ENCODE measurements around the gene SRSF4. TPM values are rescaled to one million over a fixed set of nuclear protein-coding genes. Genes with fewer than 3 reads are reported as not detected.

Gene SRSF4
- total and polyA plus RNA-seq, 2 donors (not counting 3 experiments of a cell fraction or from before 2014, with no cell fraction given), result 45.6 to 108 TPM

DNA sequence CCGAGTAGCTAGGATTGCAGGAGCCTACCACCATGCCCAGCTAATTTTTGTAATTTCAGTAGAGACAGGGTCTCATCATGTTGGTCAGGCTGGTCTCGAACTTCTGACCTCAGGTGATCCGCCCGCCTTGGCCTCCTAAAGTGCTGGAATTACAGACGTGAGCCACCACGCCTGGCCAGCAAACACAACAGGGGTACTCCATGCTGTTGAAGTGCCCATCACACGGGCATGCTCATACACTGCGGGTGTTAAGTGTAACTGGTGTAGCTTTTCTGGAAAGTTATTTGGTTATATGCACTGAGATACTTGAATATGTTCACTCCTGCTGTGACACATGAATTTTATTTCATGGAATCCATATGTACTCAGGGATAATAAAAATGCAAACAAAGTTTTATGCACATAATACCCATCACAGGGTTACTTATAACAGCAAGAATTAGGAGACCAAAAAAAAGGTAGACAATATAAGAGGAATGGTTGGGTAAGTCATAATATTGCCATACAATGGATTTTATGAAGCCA, 9.2 kb downstream of the SRSF4 start:
- BruUV-seq (replicated peaks), result no TSS peak
- FAIRE-seq, result no peak
- Histone ChIP-seq H3K27me3 (ENCODE audit: control insufficient read depth in 2 of 2, insufficient read depth in 2 of 2, low read length in 2 of 2) (no peaks in the 10 kb centered on the region), H3K9ac (replicated peaks; ENCODE audit: extremely low read depth, insufficient read depth, low read length) (no peak overlapping the region), H3K36me3 (ENCODE audit: control insufficient read depth in 2 of 2, extremely low read depth in 1 of 2, insufficient read depth in 2 of 2, low read length in 2 of 2) (peaks cover 2 to 5% of the 10 kb centered on the region in 2 experiments), H3K4me2 (ENCODE audit: insufficient read depth, low read length) (no peak overlapping the region), H3K4me1 (ENCODE audit: control insufficient read depth, extremely low read depth, insufficient read depth, low read length) (peaks cover 4% of the 10 kb centered on the region), H4K20me1 (replicated peaks; ENCODE audit: control insufficient read depth, extremely low read depth, insufficient read depth, low read length) (peaks cover 19% of the 10 kb centered on the region), H3K27ac (ENCODE audit: insufficient read depth, low read depth, low read length) (no peak overlapping the region), H3K9me3 (replicated peaks; ENCODE audit: control insufficient read depth, insufficient read depth, low read length) (no peaks in the 10 kb centered on the region), H2AFZ (ENCODE audit: low read depth, low read length) (no peak overlapping the region), H3K9me1 (replicated peaks; ENCODE audit: control insufficient read depth, extremely low read depth, insufficient read depth, low read length) (no peaks in the 10 kb centered on the region), H3K79me2 (ENCODE audit: control insufficient read depth, insufficient read depth, low read length) (peaks cover 97% of the 10 kb centered on the region), H3K4me3 (replicated peaks in 1 of 3; ENCODE audit: insufficient read depth in 1 of 3, low read depth in 1 of 3, low read length in 3 of 3) (no peak overlapping the region)
- no peak for TF ChIP-seq JUN (IDR thresholded peaks at IDR 0.05; ENCODE audit: borderline replicate concordance, insufficient read depth, insufficient read length, low read depth)
- no peak for DNase-seq (ENCODE audit: low read depth, low spot score)
- intact Hi-C loops (cut with micrococcal nuclease), result no loop called here
- dilution Hi-C loops (cut with MboI; ENCODE audit: extremely low pct_ligation_motif_present, low sequenced_read_pairs), result no loop called here
- POLR2A ChIA-PET, result interaction anchor here (1.4 kb wide), 1 partner anchor 10 kb away, joined by 3 read pairs; no protein-coding TSS in a partner anchor
- CTCF ChIA-PET, result no interaction called here

DNA sequence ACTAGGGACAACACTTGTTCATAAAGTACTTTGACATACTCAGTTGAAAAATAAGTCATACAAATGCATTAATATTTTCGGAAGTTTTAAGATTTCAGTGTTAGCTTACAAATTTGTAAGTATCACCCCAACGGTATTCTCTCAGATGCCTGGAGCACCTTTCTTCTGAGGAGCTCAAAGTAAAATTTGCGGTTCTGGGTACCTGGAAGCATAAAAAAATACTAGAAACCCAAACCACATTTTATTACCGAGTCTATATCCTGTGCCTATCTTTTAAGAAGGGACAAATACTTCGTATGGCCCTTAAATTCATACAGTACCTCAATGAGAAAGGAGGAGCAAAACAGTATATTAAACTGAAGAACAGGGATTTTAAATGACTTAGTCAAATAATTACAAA, 10.2 kb downstream of the SRSF4 start:
- H3K9me3 ChIP-seq (replicated peaks; ENCODE audit: control insufficient read depth, insufficient read depth, low read length), result no peaks in the 10 kb centered on the region
- H3K27ac ChIP-seq (ENCODE audit: insufficient read depth, low read depth, low read length), result no peak overlapping the region
- no peak overlapping the region for H2AFZ ChIP-seq (ENCODE audit: low read depth, low read length)
- intact Hi-C loops (cut with micrococcal nuclease), result no loop called here
- H3K27me3 ChIP-seq (ENCODE audit: control insufficient read depth in 2 of 2, insufficient read depth in 2 of 2, low read length in 2 of 2), result no peaks in the 10 kb centered on the region
- no peak for FAIRE-seq
- H3K9me1 ChIP-seq (replicated peaks; ENCODE audit: control insufficient read depth, extremely low read depth, insufficient read depth, low read length), result no peaks in the 10 kb centered on the region
- no TSS peak for BruUV-seq (replicated peaks)
- TF ChIP-seq POLR2A (IDR thresholded peaks at IDR 0.05; ENCODE audit: low read depth, low read length) (no peak), GATA2 (IDR thresholded peaks at IDR 0.05; ENCODE audit: insufficient read depth, insufficient read length, low read depth, low read length) (no peak), POLR2AphosphoS5 (IDR thresholded peaks at IDR 0.05; ENCODE audit: insufficient read depth, low read depth, low read length) (no peak), MYC (IDR thresholded peaks at IDR 0.05; ENCODE audit: low read depth, low read length) (no peak), FOS (IDR thresholded peaks at IDR 0.05; ENCODE audit: borderline replicate concordance, insufficient read depth, low read length) (no peak), JUN (IDR thresholded peaks at IDR 0.05; ENCODE audit: borderline replicate concordance, insufficient read depth, insufficient read length, low read depth) (no peak), EZH2 (IDR thresholded peaks at IDR 0.05; ENCODE audit: borderline replicate concordance, low read depth, low read length, severe bottlenecking) (no peak)
- TF ChIP-seq, protein P1, sequence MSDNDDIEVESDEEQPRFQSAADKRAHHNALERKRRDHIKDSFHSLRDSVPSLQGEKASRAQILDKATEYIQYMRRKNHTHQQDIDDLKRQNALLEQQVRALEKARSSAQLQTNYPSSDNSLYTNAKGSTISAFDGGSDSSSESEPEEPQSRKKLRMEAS (IDR thresholded peaks at IDR 0.05; ENCODE audit: insufficient read depth, insufficient read length), result no peak
- TF ChIP-seq, protein P2, sequence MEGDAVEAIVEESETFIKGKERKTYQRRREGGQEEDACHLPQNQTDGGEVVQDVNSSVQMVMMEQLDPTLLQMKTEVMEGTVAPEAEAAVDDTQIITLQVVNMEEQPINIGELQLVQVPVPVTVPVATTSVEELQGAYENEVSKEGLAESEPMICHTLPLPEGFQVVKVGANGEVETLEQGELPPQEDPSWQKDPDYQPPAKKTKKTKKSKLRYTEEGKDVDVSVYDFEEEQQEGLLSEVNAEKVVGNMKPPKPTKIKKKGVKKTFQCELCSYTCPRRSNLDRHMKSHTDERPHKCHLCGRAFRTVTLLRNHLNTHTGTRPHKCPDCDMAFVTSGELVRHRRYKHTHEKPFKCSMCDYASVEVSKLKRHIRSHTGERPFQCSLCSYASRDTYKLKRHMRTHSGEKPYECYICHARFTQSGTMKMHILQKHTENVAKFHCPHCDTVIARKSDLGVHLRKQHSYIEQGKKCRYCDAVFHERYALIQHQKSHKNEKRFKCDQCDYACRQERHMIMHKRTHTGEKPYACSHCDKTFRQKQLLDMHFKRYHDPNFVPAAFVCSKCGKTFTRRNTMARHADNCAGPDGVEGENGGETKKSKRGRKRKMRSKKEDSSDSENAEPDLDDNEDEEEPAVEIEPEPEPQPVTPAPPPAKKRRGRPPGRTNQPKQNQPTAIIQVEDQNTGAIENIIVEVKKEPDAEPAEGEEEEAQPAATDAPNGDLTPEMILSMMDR (IDR thresholded peaks at IDR 0.05; ENCODE audit: extremely low read depth in 1 of 2, insufficient read depth in 1 of 2, low read depth in 1 of 2, low read length in 2 of 2), result no peak
- peaks cover 97% of the 10 kb centered on the region for H3K79me2 ChIP-seq (ENCODE audit: control insufficient read depth, insufficient read depth, low read length)
- CTCF ChIA-PET, result interaction anchor here (1.5 kb wide), 1 partner anchor 31 kb away, joined by 5 read pairs; no protein-coding TSS in a partner anchor
- dilution Hi-C loops (cut with MboI; ENCODE audit: extremely low pct_ligation_motif_present, low sequenced_read_pairs), result no loop called here
- POLR2A ChIA-PET, result no interaction called here
- DNase-seq (ENCODE audit: low read depth, low spot score), result no peak
- peaks cover 17% of the 10 kb centered on the region for H4K20me1 ChIP-seq (replicated peaks; ENCODE audit: control insufficient read depth, extremely low read depth, insufficient read depth, low read length)
- peaks cover 2 to 7% of the 10 kb centered on the region in 2 experiments for H3K36me3 ChIP-seq (ENCODE audit: control insufficient read depth in 2 of 2, extremely low read depth in 1 of 2, insufficient read depth in 2 of 2, low read length in 2 of 2)
- H3K4me2 ChIP-seq (ENCODE audit: insufficient read depth, low read length), result no peak overlapping the region
- no peak overlapping the region for H3K4me3 ChIP-seq (replicated peaks in 1 of 3; ENCODE audit: insufficient read depth in 1 of 3, low read depth in 1 of 3, low read length in 3 of 3)
- no peak overlapping the region for H3K9ac ChIP-seq (replicated peaks; ENCODE audit: extremely low read depth, insufficient read depth, low read length)
- H3K4me1 ChIP-seq (ENCODE audit: control insufficient read depth, extremely low read depth, insufficient read depth, low read length), result no peaks in the 10 kb centered on the region
